ENCODE results near the gene ASIC3. TPM values are rescaled to one million over a fixed set of nuclear protein-coding genes. Genes with fewer than 3 reads are reported as not detected.
A peak's percentile ranks its signal among the peaks of the same experiment; 100 is the strongest.

ASIC3 gene
- total and polyA plus RNA-seq, 2 of the 4 experiments (the other 2 are of a cell fraction), result 0.74 TPM; not detected in 1

- 4% methylated on average over 39 of the region's 82 CpGs; no CpG with 5 or more reads in 1 of the 2 experiments for WGBS, 2 experiments (ENCODE audit: extremely low coverage in 2 of 2, insufficient read length in 1 of 2)
- Histone ChIP-seq H4K5ac (ENCODE audit: low read depth, low read length) (no peak overlapping the region), H2BK20ac (ENCODE audit: low read depth, low read length) (no peak overlapping the region), H2AK9ac (replicated peaks; ENCODE audit: low read depth, low read length, poor library complexity) (peak overlapping the region; percentile 85), H3K4me3 (ENCODE audit: insufficient read depth, low read depth, low read length) (peak overlapping the region; percentile 23), H3K27me3 (ENCODE audit: control insufficient read depth, insufficient read depth, low read length) (peaks cover 64% of the 10 kb centered on the region), H2BK15ac (ENCODE audit: low read depth, low read length) (no peak overlapping the region), H3K36me3 (ENCODE audit: control insufficient read depth, insufficient read depth, low read length) (no peaks in the 10 kb centered on the region), H3K4me2 (ENCODE audit: low read depth, low read length) (peak overlapping the region; percentile 66), H4K8ac (ENCODE audit: low read depth in 2 of 2, low read length in 2 of 2) (no peak overlapping the region), H3K79me1 (ENCODE audit: low read depth in 1 of 2, low read length in 2 of 2) (no peaks in the 10 kb centered on the region), H3K4ac (ENCODE audit: low read depth, low read length) (no peak overlapping the region), H3K56ac (ENCODE audit: extremely low read depth, insufficient read depth, low read length) (no peak overlapping the region), H3K23ac (ENCODE audit: low read depth, low read length) (peak overlapping the region; percentile 38; the same call in 1 of the 2 replicates), H2AFZ (replicated peaks; ENCODE audit: low read length, poor library complexity) (peak overlapping the region; percentile 84), H2AK5ac (ENCODE audit: low read depth, low read length) (no peak overlapping the region), H2BK120ac (ENCODE audit: low read depth, low read length) (no peak overlapping the region), H3K27ac (ENCODE audit: insufficient read depth, low read length) (no peak overlapping the region), H4K20me1 (ENCODE audit: insufficient read depth, low read length) (no peaks in the 10 kb centered on the region), H2BK5ac (ENCODE audit: low read depth, low read length, poor library complexity, severe bottlenecking) (no peak overlapping the region), H3K9me3 (ENCODE audit: control insufficient read depth, insufficient read depth, low read length) (no peaks in the 10 kb centered on the region), H3K9ac (ENCODE audit: low read depth, low read length) (no peak overlapping the region), H3K9me1 (ENCODE audit: insufficient read depth, low read length) (no peaks in the 10 kb centered on the region), H3K4me1 (ENCODE audit: control insufficient read depth, insufficient read depth, low read length) (peaks cover 3% of the 10 kb centered on the region; the same call in 1 of the 2 replicates), H3K18ac (ENCODE audit: low read depth, low read length) (no peak overlapping the region), H3K14ac (replicated peaks; ENCODE audit: low read depth, low read length) (no peak overlapping the region), H4K91ac (ENCODE audit: insufficient read depth, low read depth, low read length) (no peak overlapping the region; the same call in 1 of the 2 replicates)
- BruUV-seq (replicated peaks), result no TSS peak
- in situ Hi-C loops (cut with MboI; ENCODE audit: low sequenced_read_pairs) (no loop called here), intact Hi-C loops (cut with micrococcal nuclease) (loop anchor here (2.0 kb wide), 1 partner anchor 56 kb away; no protein-coding TSS in a partner anchor), dilution Hi-C loops (cut with HindIII; ENCODE audit: low sequenced_read_pairs, unreplicated experiment) (no loop called here)
- peak; percentile 51 for ATAC-seq (ENCODE audit: low read depth)
- DNase-seq, result no peak
- ChIA-PET CTCF (interaction anchor here (0.5 to 1.1 kb wide), 6 partner anchors 10 to 1267 kb away, joined by 3 to 8 read pairs (median 4); partner anchors contain the start of gene ABCB8), POLR2A (ENCODE audit: unreplicated experiment) (no interaction called here)
- TF ChIP-seq USF2 (IDR thresholded peaks at IDR 0.05; ENCODE audit: low read depth, low read length) (0 out of 2 replicates have a peak, but pooled peaks have one; percentile 5), MXI1 (IDR thresholded peaks at IDR 0.05; ENCODE audit: borderline replicate concordance, low read depth, low read length) (0 out of 2 replicates have a peak, but pooled peaks have one; percentile 9), MAFK (IDR thresholded peaks at IDR 0.05; ENCODE audit: low read depth, low read length) (no peak)
Observed at GRCh38 chr7:151018421-151019129, 29.8 kb upstream of the ASIC3 start.

Data from IMR-90 (cell line).